RKO (cell line): Measurements from ENCODE around the gene TMX4.
"Not testable (repeated sequence)": the region's sequence is repeated elsewhere in the genome, so short reads cannot be mapped to it uniquely, and the experiment has no call there.

Experiments used
- DNase-seq: peaks from one replicate; pipeline ENCODE4 v3.0.0-alpha.2; 2016; ENCODE audit warnings: low spot score

TMX4 gene

GRCh38 chr20:8019246-8019997 lies at the start of gene TMX4:
TSS of gene TMX4 (minus strand) at chr20:8019761. CDS start at chr20:8019613, 148 bp downstream.
- peak; percentile 97 for DNase-seq

- no peak for DNase-seq
These were observed 47.5 kb upstream of the TMX4 start for GRCh38 chr20:8067082-8067481.

GRCh38 chr20:8066662-8067061 lies 47.1 kb upstream of the TMX4 start:
- DNase-seq, result no peak

GRCh38 chr20:8065691-8066090 lies 46.1 kb upstream of the TMX4 start:
- no peak for DNase-seq

- no peak for DNase-seq
These were observed 43.2 kb upstream of the TMX4 start for GRCh38 chr20:8062756-8063155.

GRCh38 chr20:8061861-8062518 lies 42.4 kb upstream of the TMX4 start:
- no peak for DNase-seq

- no peak for DNase-seq
These were observed 41.4 kb upstream of the TMX4 start for GRCh38 chr20:8060977-8061376.

- DNase-seq, result no peak
These were observed 38.3 kb upstream of the TMX4 start for GRCh38 chr20:8057871-8058270.

- DNase-seq, result no peak
These were observed 35.5 kb upstream of the TMX4 start for GRCh38 chr20:8055096-8055495.

GRCh38 chr20:8050157-8050837 lies 30.7 kb upstream of the TMX4 start:
- no peak for DNase-seq

- no peak for DNase-seq
These were observed 29.7 kb upstream of the TMX4 start for GRCh38 chr20:8049310-8049709.

- no peak for DNase-seq
These were observed 26.4 kb upstream of the TMX4 start for GRCh38 chr20:8045946-8046345.

- peak; percentile 75 for DNase-seq
These were observed 24.2 kb upstream of the TMX4 start for GRCh38 chr20:8043687-8044282.

GRCh38 chr20:8039042-8039441 lies 19.5 kb upstream of the TMX4 start:
- no peak for DNase-seq

- DNase-seq, result no peak
These were observed 17.2 kb upstream of the TMX4 start for GRCh38 chr20:8036771-8037170.

- DNase-seq, result no peak
These were observed 13.7 kb upstream of the TMX4 start for GRCh38 chr20:8033151-8033841.

GRCh38 chr20:8032499-8032898 lies 12.9 kb upstream of the TMX4 start:
- no peak for DNase-seq

GRCh38 chr20:8031539-8031938 lies 12.0 kb upstream of the TMX4 start:
- not testable (repeated sequence) for DNase-seq

- DNase-seq, result no peak
These were observed 2.1 kb upstream of the TMX4 start for GRCh38 chr20:8021541-8022269.

- no peak for DNase-seq
These were observed 936 bp upstream of the TMX4 start for GRCh38 chr20:8020314-8021079.

- DNase-seq, result no peak
These were observed 362 bp upstream of the TMX4 start for GRCh38 chr20:8019998-8020247.
